Measurements from ENCODE around the gene RAC2.

Gene RAC2

DNA sequence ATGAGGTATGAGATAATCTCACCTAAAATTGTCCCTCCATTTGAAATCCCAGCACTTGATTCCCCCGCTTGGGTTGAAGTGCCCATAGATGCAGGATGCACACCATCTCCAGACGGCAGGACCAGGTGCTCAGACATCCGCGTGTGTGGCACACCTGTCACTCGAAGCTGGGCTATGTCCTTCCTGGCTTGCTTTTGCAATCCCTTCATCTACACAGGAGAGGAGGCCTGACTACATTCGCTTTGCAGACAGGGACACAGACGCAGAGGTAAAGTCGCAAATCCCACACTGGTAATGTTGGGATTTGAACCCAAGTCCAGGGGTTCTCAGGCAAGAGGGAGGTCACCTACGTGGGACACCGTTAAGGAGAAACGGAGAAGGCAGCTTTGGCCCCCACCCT lies 31.1 kb upstream of the RAC2 start:
- DNase-seq (ENCODE audit: low spot score), result no peak

DNA sequence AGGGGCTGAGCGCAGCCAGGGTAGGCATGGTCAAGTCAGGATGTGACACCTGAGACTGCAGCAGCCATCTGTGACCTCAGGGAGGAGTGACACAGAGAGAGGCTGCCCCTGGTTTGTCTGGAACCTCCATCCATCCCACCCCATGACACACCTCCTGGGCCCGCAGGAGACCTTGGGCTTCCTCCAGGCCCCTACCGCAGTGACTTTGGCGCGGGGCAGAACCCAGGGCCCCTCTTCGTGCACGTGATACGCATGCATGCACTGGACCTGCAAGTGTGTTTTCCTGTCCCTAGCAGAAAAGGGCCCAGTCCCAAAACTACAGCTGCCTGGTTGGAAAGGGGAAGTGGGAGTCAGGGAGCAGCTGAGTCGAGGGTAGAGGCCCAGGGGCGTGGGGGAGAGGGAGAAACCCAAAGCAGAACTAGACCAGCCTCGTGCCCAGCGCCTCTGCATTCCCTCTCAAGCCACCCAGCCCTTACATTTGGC lies 30.4 kb upstream of the RAC2 start:
- no peak for DNase-seq (ENCODE audit: low spot score)

GRCh38 chr22:37273846-37274225 lies 29.8 kb upstream of the RAC2 start:
- no peak for DNase-seq (ENCODE audit: low spot score)

DNA sequence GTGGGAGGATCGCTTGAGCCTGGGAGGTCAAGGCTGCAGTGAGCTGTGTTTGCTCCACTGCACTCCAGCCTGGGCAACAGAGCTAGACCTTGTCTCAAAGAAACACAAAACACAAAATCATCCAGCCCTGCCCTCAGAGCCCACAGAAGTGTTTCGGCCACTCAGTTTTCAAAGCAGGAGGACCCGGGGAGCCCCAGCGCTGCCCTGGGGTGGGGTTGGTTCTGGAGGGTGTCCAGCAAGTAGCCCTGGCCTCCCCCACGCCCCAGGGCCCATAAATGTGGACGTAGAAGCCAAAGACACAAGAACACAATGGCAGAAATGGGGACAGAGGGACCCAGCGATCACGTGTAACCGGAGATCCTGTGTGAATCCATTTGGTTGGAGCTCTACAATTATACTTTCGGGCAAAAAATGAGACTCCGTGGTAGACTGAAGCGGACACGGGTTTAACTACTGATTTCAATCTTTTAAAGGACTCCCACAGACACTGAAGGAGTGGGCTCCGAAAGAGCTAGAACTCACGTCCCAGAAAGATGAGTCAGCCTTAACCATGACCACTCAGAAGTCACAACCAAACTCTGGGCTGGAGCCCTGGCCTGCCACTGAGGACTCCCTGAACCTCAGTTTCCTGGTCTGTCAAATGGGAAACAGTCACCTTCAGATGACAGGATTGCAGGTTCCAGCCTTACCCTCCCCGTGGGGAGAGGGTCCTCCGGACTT lies 29.2 kb upstream of the RAC2 start:
- no peak for DNase-seq (ENCODE audit: low spot score)

- no peak for DNase-seq (ENCODE audit: low spot score)
Observed at GRCh38 chr22:37270928-37271650, 27.0 kb upstream of the RAC2 start.

DNA sequence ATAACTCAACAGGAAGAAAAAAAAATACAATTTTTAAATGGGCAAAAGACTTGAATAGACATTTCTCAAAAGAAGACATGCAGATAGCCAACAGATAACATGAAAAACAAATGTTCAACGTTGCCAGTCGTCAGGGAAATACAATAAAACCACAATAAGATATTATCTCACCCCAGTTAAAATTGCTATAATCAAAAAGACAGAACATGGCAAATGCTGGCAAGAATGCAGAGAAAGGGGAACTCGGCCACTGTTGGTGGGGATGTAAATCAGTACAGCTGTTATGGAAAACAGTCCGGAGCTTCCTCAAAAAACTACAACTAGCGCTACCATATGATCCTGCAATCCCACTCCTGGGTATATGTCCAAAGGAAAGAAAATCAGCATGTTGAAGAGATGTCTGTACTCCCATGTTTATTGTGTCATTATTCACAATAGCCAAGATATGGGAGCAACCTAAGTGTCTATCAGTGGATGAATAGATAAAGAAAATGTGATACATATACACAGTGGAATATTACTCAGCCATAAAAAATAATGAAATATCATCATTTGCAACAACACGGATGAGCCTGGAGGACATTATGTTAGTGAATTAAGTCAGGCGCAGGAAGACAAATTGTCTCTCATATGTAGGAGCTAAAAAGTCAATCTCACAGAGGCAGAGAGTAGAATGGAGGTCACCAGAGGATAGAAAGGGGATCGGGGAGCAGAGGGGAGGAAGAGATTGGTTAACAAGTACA lies 26.0 kb upstream of the RAC2 start:
- DNase-seq (ENCODE audit: low spot score), result no peak

GRCh38 chr22:37267661-37268413 lies 23.8 kb upstream of the RAC2 start:
- DNase-seq (ENCODE audit: low spot score), result no peak

- DNase-seq (ENCODE audit: low spot score), result no peak
Observed at GRCh38 chr22:37267135-37267587, 23.1 kb upstream of the RAC2 start.

- no peak for DNase-seq (ENCODE audit: low spot score)
Observed at GRCh38 chr22:37266581-37267134, 22.6 kb upstream of the RAC2 start.

DNA sequence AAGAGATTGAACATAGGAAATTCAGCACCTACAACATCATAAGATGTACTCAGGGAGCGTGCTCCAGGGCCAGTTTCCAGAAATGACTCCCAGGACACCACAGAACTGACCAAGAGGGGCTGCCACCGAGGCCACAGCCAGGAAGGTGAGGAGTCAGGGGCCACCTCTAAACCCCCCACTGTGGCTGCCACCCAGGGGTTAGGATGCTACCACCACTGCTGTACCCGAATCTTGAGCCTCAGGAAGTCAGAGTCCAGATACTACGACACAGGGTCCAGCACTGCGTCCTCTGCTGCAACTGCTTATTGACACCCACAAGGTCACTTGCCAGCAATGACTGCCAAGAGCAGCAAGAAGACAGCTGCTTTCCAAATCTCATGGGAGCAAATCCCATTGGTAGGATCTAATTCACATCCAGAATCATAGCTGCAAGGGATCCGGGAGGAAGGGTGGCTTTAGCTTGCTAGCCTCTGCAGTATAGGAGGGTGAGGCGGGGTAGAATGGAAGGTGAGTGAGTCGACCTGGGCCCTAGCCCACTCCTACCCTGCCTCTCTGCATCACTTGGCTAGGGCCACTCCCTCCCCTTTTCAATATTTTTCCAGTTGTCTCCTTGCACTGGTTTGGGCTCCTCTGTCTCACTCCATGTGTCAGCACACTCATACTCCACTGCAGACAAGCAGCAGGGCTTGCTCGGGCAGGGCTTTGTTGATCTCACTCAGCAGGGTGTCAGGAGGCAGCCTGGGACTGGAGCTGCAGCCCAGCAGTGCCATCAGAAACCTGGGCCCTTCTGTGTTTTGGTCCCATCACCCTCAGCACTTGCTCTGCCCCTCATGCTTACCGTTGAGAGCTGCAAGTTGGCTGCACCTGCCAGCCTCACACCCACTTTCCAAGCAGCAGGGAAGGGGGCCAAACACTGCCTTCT lies 20.2 kb upstream of the RAC2 start:
- DNase-seq (ENCODE audit: low spot score), result no peak

GRCh38 chr22:37262346-37262745 lies 18.3 kb upstream of the RAC2 start:
- DNase-seq (ENCODE audit: low spot score), result no peak

- DNase-seq (ENCODE audit: low spot score), result no peak
Observed at GRCh38 chr22:37260901-37261336, 16.9 kb upstream of the RAC2 start.

- DNase-seq (ENCODE audit: low spot score), result no peak
Observed at GRCh38 chr22:37260155-37260795, 16.2 kb upstream of the RAC2 start.

DNA sequence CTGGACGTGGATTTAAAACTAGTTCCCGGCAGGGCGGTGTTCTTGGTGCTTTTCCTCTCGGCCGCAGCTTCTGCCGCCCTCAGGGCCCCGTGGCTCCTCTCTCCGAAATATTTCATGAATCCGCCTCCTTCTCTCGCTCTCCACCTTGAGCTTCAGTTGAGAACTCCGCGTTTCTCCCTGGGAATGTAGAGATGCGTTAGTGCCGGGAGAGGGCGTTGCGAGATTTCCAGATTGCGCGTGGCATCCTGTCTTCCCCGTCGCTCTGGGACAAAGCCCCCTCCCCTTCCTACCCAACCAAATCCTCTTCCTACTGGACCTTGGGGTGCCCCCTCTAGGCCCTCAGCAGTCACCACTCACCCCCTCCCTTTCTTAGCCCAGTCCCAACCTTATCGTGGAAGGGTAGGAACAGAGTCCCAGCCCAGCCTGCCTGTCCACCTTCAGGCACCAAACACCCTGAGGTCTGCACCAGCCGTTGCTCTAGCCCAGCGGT lies 15.5 kb upstream of the RAC2 start:
- no peak for DNase-seq (ENCODE audit: low spot score)

- DNase-seq (ENCODE audit: low spot score), result no peak
Observed at GRCh38 chr22:37258753-37259401, 14.8 kb upstream of the RAC2 start.

- no peak for DNase-seq (ENCODE audit: low spot score)
Observed at GRCh38 chr22:37258005-37258752, 14.1 kb upstream of the RAC2 start.

GRCh38 chr22:37256075-37256726 lies 12.1 kb upstream of the RAC2 start:
- no peak for DNase-seq (ENCODE audit: low spot score)

DNA sequence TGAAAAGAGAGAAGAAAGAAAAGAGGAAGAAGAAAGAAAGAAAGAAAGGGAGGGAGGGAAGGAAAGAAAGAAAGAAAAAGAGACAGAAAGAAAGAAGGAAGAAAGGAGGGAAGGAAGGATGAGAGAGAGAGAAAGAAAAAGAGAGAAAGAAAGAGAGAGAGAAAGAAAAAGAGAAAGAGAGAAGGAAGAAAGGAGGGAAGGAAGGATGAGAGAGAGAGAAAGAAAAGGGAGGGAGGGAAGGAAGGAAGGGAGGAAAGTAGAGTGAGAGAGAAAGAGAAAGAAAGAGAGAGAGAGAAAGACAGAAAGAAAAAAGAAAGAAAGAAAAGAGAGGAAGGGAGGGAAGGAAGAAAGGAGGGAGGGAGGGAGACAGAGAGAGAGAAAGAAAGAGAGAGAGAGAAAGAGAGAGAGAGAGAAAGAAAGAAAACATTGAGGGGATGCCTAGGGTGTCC lies 11.5 kb upstream of the RAC2 start:
- DNase-seq (ENCODE audit: low spot score), result no peak
